ENCODE results near the gene CD2BP2. TPM values are rescaled to one million over a fixed set of nuclear protein-coding genes. Genes with fewer than 3 reads are reported as not detected.

The CD2BP2 gene
- polyA plus RNA-seq, 1 of the 3 experiments (the other 2 are of a cell fraction): 80.8 TPM

DNA sequence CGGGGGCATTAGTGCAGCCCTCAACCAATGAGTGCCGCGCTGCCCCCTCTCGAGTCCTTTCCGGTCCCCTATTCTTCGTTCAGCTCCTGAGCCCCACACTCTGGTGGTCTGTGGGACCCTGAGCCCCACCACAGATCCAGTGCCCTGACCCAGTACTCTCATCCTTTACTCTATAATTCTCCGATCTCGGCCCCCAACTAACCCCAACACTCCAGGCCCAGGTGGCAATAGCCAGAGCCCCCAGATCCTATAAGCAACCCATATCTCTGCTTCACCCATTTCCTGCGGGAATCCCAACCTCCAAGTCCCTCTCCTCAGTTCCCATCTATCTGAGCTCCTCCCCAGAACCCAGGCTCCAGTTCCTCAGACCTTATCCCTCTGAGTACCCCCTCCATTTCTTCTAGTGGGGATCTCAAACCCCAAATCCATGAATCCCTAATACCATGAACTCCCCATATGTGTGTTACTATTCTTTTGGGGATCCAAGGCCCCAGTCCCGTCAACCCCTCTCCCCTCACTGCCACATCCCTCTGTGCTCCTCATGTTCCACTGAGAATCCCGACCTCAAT is 16.2 kb upstream of the CD2BP2 start:
- TF ChIP-seq NRF1 (IDR thresholded peaks at IDR 0.05; ENCODE audit: low read depth, low read length) (no peak), FOXM1 (IDR thresholded peaks at IDR 0.05; ENCODE audit: low read depth) (no peak), MXI1 (IDR thresholded peaks at IDR 0.05; ENCODE audit: low read depth, low read length) (no peak), TCF12 (IDR thresholded peaks at IDR 0.05) (no peak), FOSL2 (IDR thresholded peaks at IDR 0.05; ENCODE audit: borderline replicate concordance, low read depth) (no peak)
- Histone ChIP-seq H3K9me2 (no peaks in the 10 kb centered on the region), H3K4me1 (ENCODE audit: control insufficient read depth in 1 of 2, insufficient read depth in 2 of 2, low read depth in 1 of 2, low read length in 1 of 2) (peaks cover 4 to 37% of the 10 kb centered on the region in 2 experiments; a peak in 3 of 4 replicates), H3K9me3 (no peaks in the 10 kb centered on the region), H3K4me3 (ENCODE audit: low read depth in 2 of 2, low read length in 1 of 2) (peak overlapping the region; percentile 51 to 63), H3K36me3 (replicated peaks in 1 of 2; ENCODE audit: control insufficient read depth in 1 of 2, insufficient read depth in 2 of 2, low read length in 1 of 2) (peaks cover 0 to 3% of the 10 kb centered on the region in 2 experiments), H3K79me2 (ENCODE audit: insufficient read depth) (peaks cover 36% of the 10 kb centered on the region), H3F3A (replicated peaks; ENCODE audit: insufficient read depth) (no peaks in the 10 kb centered on the region), H3K27ac (ENCODE audit: low read depth in 2 of 2, low read length in 1 of 2) (peak overlapping the region; percentile 38 to 91; a peak in 3 of 4 replicates), H2AFZ (ENCODE audit: low read depth) (peak overlapping the region; percentile 63; the same call in 1 of the 2 replicates), H4K20me1 (ENCODE audit: insufficient read depth) (peaks cover 32% of the 10 kb centered on the region), H3K27me3 (ENCODE audit: insufficient read depth) (no peaks in the 10 kb centered on the region), H3K4me2 (peak overlapping the region; percentile 81), H3K9ac (peak overlapping the region; percentile 45)
- 29% methylated on average over 7 of the region's 11 CpGs for WGBS (ENCODE audit: low lambda C conversion rate)
- CTCF ChIA-PET: interaction anchor here (0.8 to 1.8 kb wide), 6 partner anchors 10 to 47 kb away, joined by 3 to 7 read pairs (median 4); partner anchors contain the start of gene ZNF48
- POLR2A ChIA-PET: interaction anchor here (1.2 to 3.4 kb wide), 5 partner anchors 16 to 46 kb away, joined by 4 to 19 read pairs (median 10); partner anchors contain the start of genes CD2BP2, ZNF48 and ZNF771
- DNase-seq: no peak

DNA sequence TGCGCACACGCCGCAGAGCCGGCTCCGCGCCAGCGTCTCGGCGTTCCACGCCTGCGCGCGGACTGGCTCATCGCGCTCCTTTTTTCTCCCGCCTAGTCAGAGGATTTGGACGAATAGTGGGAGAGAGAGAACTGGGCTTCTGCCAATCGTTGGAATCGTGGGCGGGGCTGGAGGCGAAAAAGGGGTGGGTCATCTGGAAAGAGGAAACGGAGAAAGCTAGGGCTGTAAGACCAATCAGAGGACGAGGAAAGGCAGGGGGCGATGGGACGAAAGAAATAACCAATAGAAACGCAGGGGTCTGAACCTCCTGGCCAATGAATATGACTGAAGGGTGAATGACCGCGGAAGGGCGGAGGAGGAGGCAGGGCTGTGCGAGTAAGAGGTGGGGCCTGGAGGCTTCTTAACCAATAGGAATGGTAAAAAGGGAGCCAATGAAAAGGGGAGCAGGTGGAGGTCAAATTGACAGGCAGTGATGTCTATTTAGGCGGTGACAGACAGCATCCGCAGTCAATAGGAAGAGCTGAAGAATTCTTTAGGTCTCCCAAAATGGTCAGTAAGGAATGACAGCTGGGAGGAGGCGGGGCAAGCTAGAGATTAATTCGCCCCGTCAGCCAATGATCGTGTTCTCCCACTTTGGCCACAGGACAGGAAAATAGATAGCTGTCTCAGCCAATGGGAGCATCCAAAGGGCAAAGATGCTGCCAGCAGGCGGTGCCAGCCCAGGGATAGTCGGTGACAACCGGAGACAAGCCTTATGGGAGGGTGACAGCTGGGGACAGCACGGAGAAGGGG is 15.5 kb upstream of the CD2BP2 start, which contains the start of gene TBC1D10B:
Gene TBC1D10B, minus strand, starts transcription at position 39 of the 792 bp plus-strand sequence. CDS start 311 bp downstream, outside the sequence.
- peaks cover 4 to 37% of the 10 kb centered on the region in 2 experiments; a peak in 3 of 4 replicates for H3K4me1 ChIP-seq (ENCODE audit: control insufficient read depth in 1 of 2, insufficient read depth in 2 of 2, low read depth in 1 of 2, low read length in 1 of 2)
- H3F3A ChIP-seq (replicated peaks; ENCODE audit: insufficient read depth): no peaks in the 10 kb centered on the region
- TF ChIP-seq TCF12 (IDR thresholded peaks at IDR 0.05) (no peak; the same call in 1 of the 2 replicates), JUND (IDR thresholded peaks at IDR 0.05) (no peak), ELF1 (IDR thresholded peaks at IDR 0.05) (peak; percentile 80; the same call in 1 of the 2 replicates), MXI1 (IDR thresholded peaks at IDR 0.05; ENCODE audit: low read depth, low read length) (peak; percentile 94), NFIC (IDR thresholded peaks at IDR 0.05; ENCODE audit: borderline replicate concordance) (no peak), RFX5 (IDR thresholded peaks at IDR 0.05; ENCODE audit: low read length) (peak; percentile 69), NRF1 (IDR thresholded peaks at IDR 0.05; ENCODE audit: low read depth, low read length) (peak; percentile 95), SMC3 (IDR thresholded peaks at IDR 0.05; ENCODE audit: low read depth, low read length) (peak; percentile 4; the same call in 1 of the 2 replicates), RXRA (IDR thresholded peaks at IDR 0.05; ENCODE audit: borderline replicate concordance, low read depth) (no peak), RAD21 (IDR thresholded peaks at IDR 0.05; ENCODE audit: low read length) (0 out of 2 replicates have a peak, but pooled peaks have one; percentile 22), GABPA (IDR thresholded peaks at IDR 0.05; ENCODE audit: low read depth) (peak; percentile 73), CHD2 (IDR thresholded peaks at IDR 0.05; ENCODE audit: low read length, partially characterized antibody) (peak; percentile 94), SIN3A (IDR thresholded peaks at IDR 0.05; ENCODE audit: borderline replicate concordance, low read depth, low read length) (peak; percentile 86; the same call in 1 of the 2 replicates)
- TF ChIP-seq, protein P1, sequence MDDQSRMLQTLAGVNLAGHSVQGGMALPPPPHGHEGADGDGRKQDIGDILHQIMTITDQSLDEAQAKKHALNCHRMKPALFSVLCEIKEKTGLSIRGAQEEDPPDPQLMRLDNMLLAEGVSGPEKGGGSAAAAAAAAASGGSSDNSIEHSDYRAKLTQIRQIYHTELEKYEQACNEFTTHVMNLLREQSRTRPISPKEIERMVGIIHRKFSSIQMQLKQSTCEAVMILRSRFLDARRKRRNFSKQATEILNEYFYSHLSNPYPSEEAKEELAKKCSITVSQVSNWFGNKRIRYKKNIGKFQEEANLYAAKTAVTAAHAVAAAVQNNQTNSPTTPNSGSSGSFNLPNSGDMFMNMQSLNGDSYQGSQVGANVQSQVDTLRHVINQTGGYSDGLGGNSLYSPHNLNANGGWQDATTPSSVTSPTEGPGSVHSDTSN (IDR thresholded peaks at IDR 0.05): peak; percentile 99
- TF ChIP-seq, protein P2, sequence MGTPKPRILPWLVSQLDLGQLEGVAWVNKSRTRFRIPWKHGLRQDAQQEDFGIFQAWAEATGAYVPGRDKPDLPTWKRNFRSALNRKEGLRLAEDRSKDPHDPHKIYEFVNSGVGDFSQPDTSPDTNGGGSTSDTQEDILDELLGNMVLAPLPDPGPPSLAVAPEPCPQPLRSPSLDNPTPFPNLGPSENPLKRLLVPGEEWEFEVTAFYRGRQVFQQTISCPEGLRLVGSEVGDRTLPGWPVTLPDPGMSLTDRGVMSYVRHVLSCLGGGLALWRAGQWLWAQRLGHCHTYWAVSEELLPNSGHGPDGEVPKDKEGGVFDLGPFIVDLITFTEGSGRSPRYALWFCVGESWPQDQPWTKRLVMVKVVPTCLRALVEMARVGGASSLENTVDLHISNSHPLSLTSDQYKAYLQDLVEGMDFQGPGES (IDR thresholded peaks at IDR 0.05; ENCODE audit: low read depth, low read length): peak; percentile 84
- TF ChIP-seq, protein P3, sequence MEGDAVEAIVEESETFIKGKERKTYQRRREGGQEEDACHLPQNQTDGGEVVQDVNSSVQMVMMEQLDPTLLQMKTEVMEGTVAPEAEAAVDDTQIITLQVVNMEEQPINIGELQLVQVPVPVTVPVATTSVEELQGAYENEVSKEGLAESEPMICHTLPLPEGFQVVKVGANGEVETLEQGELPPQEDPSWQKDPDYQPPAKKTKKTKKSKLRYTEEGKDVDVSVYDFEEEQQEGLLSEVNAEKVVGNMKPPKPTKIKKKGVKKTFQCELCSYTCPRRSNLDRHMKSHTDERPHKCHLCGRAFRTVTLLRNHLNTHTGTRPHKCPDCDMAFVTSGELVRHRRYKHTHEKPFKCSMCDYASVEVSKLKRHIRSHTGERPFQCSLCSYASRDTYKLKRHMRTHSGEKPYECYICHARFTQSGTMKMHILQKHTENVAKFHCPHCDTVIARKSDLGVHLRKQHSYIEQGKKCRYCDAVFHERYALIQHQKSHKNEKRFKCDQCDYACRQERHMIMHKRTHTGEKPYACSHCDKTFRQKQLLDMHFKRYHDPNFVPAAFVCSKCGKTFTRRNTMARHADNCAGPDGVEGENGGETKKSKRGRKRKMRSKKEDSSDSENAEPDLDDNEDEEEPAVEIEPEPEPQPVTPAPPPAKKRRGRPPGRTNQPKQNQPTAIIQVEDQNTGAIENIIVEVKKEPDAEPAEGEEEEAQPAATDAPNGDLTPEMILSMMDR (IDR thresholded peaks at IDR 0.05): peak; percentile 27; the same call in 1 of the 2 replicates
- H3K36me3 ChIP-seq (replicated peaks in 1 of 2; ENCODE audit: control insufficient read depth in 1 of 2, insufficient read depth in 2 of 2, low read length in 1 of 2): peaks cover 2 to 6% of the 10 kb centered on the region in 2 experiments
- peak; percentile 93 for DNase-seq
- no peaks in the 10 kb centered on the region for H3K27me3 ChIP-seq (ENCODE audit: insufficient read depth)
- peak within 1 kb of the TSS; percentile 74 to 87 for H3K4me3 ChIP-seq (ENCODE audit: low read depth in 2 of 2, low read length in 1 of 2)
- WGBS (ENCODE audit: low lambda C conversion rate): under 1% methylated on average over 33 of the region's 40 CpGs
- ChIA-PET CTCF (interaction anchor here (0.7 to 1.8 kb wide), 6 partner anchors 9 to 47 kb away, joined by 3 to 7 read pairs (median 4); partner anchors contain the start of gene ZNF48), POLR2A (interaction anchor here (0.6 to 3.4 kb wide), 7 partner anchors 13 to 47 kb away, joined by 4 to 19 read pairs (median 8); partner anchors contain the start of genes CD2BP2, ZNF48 and ZNF771)
- peaks cover 37% of the 10 kb centered on the region for H4K20me1 ChIP-seq (ENCODE audit: insufficient read depth)
- H3K4me2 ChIP-seq: peak within 1 kb of the TSS; percentile 97
- H3K27ac ChIP-seq (ENCODE audit: low read depth in 2 of 2, low read length in 1 of 2): peak within 1 kb of the TSS; percentile 57 to 91; a peak in 3 of 4 replicates
- H3K9ac ChIP-seq: peak within 1 kb of the TSS; percentile 80
- H2AFZ ChIP-seq (ENCODE audit: low read depth): peak within 1 kb of the TSS; percentile 63; the same call in 1 of the 2 replicates
- peaks cover 43% of the 10 kb centered on the region for H3K79me2 ChIP-seq (ENCODE audit: insufficient read depth)
- H3K9me3 ChIP-seq: no peaks in the 10 kb centered on the region
- H3K9me2 ChIP-seq: no peaks in the 10 kb centered on the region

Measured in SK-N-SH (cell line).